Caco-2 (cell line): ENCODE data around the gene SMARCC1. TPM values are rescaled to one million over a fixed set of nuclear protein-coding genes. Genes with fewer than 3 reads are reported as not detected.

Experiments used
- BruUV-seq: library from RNA; stranded (reverse); fragments of 400-500 nt; replicated peaks from 2 replicates; lab custom pipeline; 2021; lab: Mats Ljungman, UMichigan
- CTCF ChIA-PET: fragments of 300-600 bp; sonication (Branson Sonifier 250); formaldehyde crosslinking; loops from one replicate; lab custom pipeline; 2022; ENCODE audit warnings: antibody characterized with exemption; lab: Charles Lee
- POLR2A ChIA-PET: fragments of 300-600 bp; sonication (Branson Sonifier 250); formaldehyde crosslinking; loops from one replicate; lab custom pipeline; 2022; ENCODE audit warnings: antibody characterized with exemption; lab: Charles Lee
- DNase-seq, 2 experiments: peaks; one replicate each; pipeline versions ENCODE4 v3.0.0 to v3.0.0-alpha.2; 2020 to 2022
- H3K27me3 ChIP-seq: replicated peaks from 2 replicates; pipeline ENCODE4 v1.6.0; 2011; ENCODE audit warnings: low read length; ENCODE audit not compliant: control insufficient read depth, insufficient read depth
- H3K36me3 ChIP-seq: 2 replicates; pipeline ENCODE4 v1.5.1; 2011; ENCODE audit warnings: low read length; ENCODE audit not compliant: control insufficient read depth, insufficient read depth
- H3K4me1 ChIP-seq: fragments of 250-450 bp; sonication (Bioruptor Pico); 2 replicates; pipeline ENCODE4 v1.5.1; 2020; ENCODE audit warnings: mild to moderate bottlenecking
- H3K4me3 ChIP-seq: 2 replicates; pipeline ENCODE4 v1.5.1; 2011; ENCODE audit warnings: low read depth, mild to moderate bottlenecking, control low read depth, low read length
- H3K9me3 ChIP-seq: fragments of 250-450 bp; sonication (Bioruptor Pico); 2 replicates; pipeline ENCODE4 v1.5.1; 2020; ENCODE audit warnings: mild to moderate bottlenecking, moderate library complexity
- H3K27ac Mint-ChIP-seq: one replicate; pipeline ENCODE4 v1.8.0; 2022; ENCODE audit warnings: mixed read lengths; ENCODE audit not compliant: unreplicated experiment
- H3K27me3 Mint-ChIP-seq: one replicate; pipeline ENCODE4 v1.8.0; 2022; ENCODE audit warnings: mixed read lengths; ENCODE audit not compliant: insufficient read depth, unreplicated experiment
- H3K36me3 Mint-ChIP-seq: one replicate; pipeline ENCODE4 v1.8.0; 2022; ENCODE audit warnings: mild to moderate bottlenecking, mixed read lengths; ENCODE audit not compliant: insufficient read depth, unreplicated experiment
- H3K4me1 Mint-ChIP-seq: one replicate; pipeline ENCODE4 v1.8.0; 2022; ENCODE audit warnings: low read depth, mixed read lengths; ENCODE audit not compliant: unreplicated experiment
- H3K4me3 Mint-ChIP-seq: one replicate; pipeline ENCODE4 v1.8.0; 2022; ENCODE audit warnings: mild to moderate bottlenecking, moderate library complexity, mixed read lengths; ENCODE audit not compliant: unreplicated experiment
- H3K9me3 Mint-ChIP-seq: one replicate; pipeline ENCODE4 v1.8.0; 2022; ENCODE audit warnings: mixed read lengths; ENCODE audit not compliant: unreplicated experiment
- intact Hi-C: fragments of 100-400 bp; cut with micrococcal nuclease; formaldehyde crosslinking; loops from one replicate; pipeline ENCODE4 v1.10.0; 2022; ENCODE audit not compliant: unreplicated experiment
- total RNA-seq: library from RNA; stranded (reverse); gene quantifications from 2 replicates; pipeline ENCODE4 v1.2.3, GENCODE V29; 2022
- TF ChIP-seq, protein P1 (sequence below), 2 experiments: fragments of 200-600 bp in 1 of 2; IDR thresholded peaks; 1 replicate in 1 of 2; 2 replicates in 1 of 2; pipeline versions ENCODE4 v1.5.1 to v1.8.0; 2011 to 2022; ENCODE audit warnings: antibody characterized with exemption in 1 of 2, control low read depth in 1 of 2, inconsistent platforms in 1 of 2, low read depth in 1 of 2, low read length in 1 of 2, mild to moderate bottlenecking in 1 of 2, moderate library complexity in 1 of 2; ENCODE audit not compliant: insufficient read depth in 1 of 2, severe bottlenecking in 1 of 2, unreplicated experiment in 1 of 2

SMARCC1 gene
- total RNA-seq, 1 experiment from 2014 or later: 128 TPM

GRCh38 chr3:47641739-47642138 lies 140.0 kb downstream of the SMARCC1 start:
- POLR2A ChIA-PET: no interaction called here
- Histone ChIP-seq H3K27me3 (no peaks in the 10 kb centered on the region), H3K4me1 (peaks cover 22% of the 10 kb centered on the region), H3K4me3 (no peak overlapping the region), H3K9me3 (no peaks in the 10 kb centered on the region), H3K36me3 (peaks cover 1% of the 10 kb centered on the region)
- no peak for DNase-seq
- no TSS peak for BruUV-seq
- no peak overlapping the region for H3K4me3 Mint-ChIP-seq
- CTCF ChIA-PET: no interaction called here
- peaks cover 30% of the 10 kb centered on the region for H3K4me1 Mint-ChIP-seq
- no peaks in the 10 kb centered on the region for H3K9me3 Mint-ChIP-seq
- TF ChIP-seq, protein P1, sequence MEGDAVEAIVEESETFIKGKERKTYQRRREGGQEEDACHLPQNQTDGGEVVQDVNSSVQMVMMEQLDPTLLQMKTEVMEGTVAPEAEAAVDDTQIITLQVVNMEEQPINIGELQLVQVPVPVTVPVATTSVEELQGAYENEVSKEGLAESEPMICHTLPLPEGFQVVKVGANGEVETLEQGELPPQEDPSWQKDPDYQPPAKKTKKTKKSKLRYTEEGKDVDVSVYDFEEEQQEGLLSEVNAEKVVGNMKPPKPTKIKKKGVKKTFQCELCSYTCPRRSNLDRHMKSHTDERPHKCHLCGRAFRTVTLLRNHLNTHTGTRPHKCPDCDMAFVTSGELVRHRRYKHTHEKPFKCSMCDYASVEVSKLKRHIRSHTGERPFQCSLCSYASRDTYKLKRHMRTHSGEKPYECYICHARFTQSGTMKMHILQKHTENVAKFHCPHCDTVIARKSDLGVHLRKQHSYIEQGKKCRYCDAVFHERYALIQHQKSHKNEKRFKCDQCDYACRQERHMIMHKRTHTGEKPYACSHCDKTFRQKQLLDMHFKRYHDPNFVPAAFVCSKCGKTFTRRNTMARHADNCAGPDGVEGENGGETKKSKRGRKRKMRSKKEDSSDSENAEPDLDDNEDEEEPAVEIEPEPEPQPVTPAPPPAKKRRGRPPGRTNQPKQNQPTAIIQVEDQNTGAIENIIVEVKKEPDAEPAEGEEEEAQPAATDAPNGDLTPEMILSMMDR (IDR thresholded peaks at IDR 0.05; ENCODE audit: insufficient read depth in 1 of 2, low read depth in 1 of 2, low read length in 1 of 2, severe bottlenecking in 1 of 2, unreplicated experiment in 1 of 2): no peak
- peaks cover 66% of the 10 kb centered on the region for H3K36me3 Mint-ChIP-seq
- no peak overlapping the region for H3K27ac Mint-ChIP-seq
- H3K27me3 Mint-ChIP-seq: no peaks in the 10 kb centered on the region
- intact Hi-C loops: no loop called here

DNA sequence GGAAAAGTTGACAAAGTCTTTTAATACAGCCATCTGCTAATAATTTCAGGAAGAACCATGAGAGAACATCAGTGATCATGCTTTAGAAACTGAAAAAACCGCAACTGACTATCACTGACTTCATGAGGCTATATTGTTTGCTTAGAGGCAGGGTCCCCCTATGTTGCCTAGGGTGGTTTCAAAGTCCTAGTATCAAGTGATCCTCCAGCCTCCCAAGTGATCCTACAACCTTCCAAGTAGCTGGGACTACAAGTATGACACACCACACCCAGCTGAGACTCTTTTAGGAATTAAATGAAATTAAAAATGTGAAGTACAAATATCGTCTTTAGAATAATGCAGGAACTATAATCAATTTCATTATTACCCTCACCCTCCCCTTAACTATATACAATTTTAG lies 144.8 kb downstream of the SMARCC1 start:
- H3K36me3 ChIP-seq: peaks cover 2% of the 10 kb centered on the region
- TF ChIP-seq, protein P1 (IDR thresholded peaks at IDR 0.05; ENCODE audit: insufficient read depth in 1 of 2, low read depth in 1 of 2, low read length in 1 of 2, severe bottlenecking in 1 of 2, unreplicated experiment in 1 of 2): no peak
- CTCF ChIA-PET: no interaction called here

GRCh38 chr3:47636225-47636624 lies 145.5 kb downstream of the SMARCC1 start:
- no peak for DNase-seq
- Histone ChIP-seq H3K27me3 (no peaks in the 10 kb centered on the region), H3K4me3 (no peak overlapping the region), H3K4me1 (peaks cover 12% of the 10 kb centered on the region; the same call in 1 of the 2 replicates), H3K36me3 (peaks cover 2% of the 10 kb centered on the region), H3K9me3 (no peaks in the 10 kb centered on the region)
- Mint-ChIP-seq H3K27ac (no peak overlapping the region), H3K36me3 (peaks cover 88% of the 10 kb centered on the region), H3K9me3 (no peaks in the 10 kb centered on the region), H3K27me3 (no peaks in the 10 kb centered on the region), H3K4me1 (peaks cover 13% of the 10 kb centered on the region), H3K4me3 (no peak overlapping the region)
- ChIA-PET POLR2A (no interaction called here), CTCF (no interaction called here)
- BruUV-seq: no TSS peak
- intact Hi-C loops: no loop called here
- TF ChIP-seq, protein P1 (IDR thresholded peaks at IDR 0.05; ENCODE audit: insufficient read depth in 1 of 2, low read depth in 1 of 2, low read length in 1 of 2, severe bottlenecking in 1 of 2, unreplicated experiment in 1 of 2): no peak

More for the DNA sequence above, 144.8 kb downstream of the SMARCC1 start:
- H3K27me3 Mint-ChIP-seq: no peaks in the 10 kb centered on the region
- no peaks in the 10 kb centered on the region for H3K9me3 ChIP-seq
- H3K9me3 Mint-ChIP-seq: no peaks in the 10 kb centered on the region
- intact Hi-C loops: no loop called here
- DNase-seq: no peak
- H3K4me1 Mint-ChIP-seq: peaks cover 13% of the 10 kb centered on the region
- no peak overlapping the region for H3K4me3 Mint-ChIP-seq
- BruUV-seq: no TSS peak
- peaks cover 86% of the 10 kb centered on the region for H3K36me3 Mint-ChIP-seq
- H3K4me1 ChIP-seq: peaks cover 12% of the 10 kb centered on the region; the same call in 1 of the 2 replicates
- H3K27me3 ChIP-seq: no peaks in the 10 kb centered on the region
- no peak overlapping the region for H3K4me3 ChIP-seq
- H3K27ac Mint-ChIP-seq: no peak overlapping the region
- POLR2A ChIA-PET: no interaction called here
